Activated CD4-positive, alpha-beta T cell treated with anti-CD3 and anti-CD28 coated beads, Interleukin-2, amount 50 U/mL, for 48 hours (primary cell): ENCODE measurements around the gene NPTN.
"Not testable (repeated sequence)": the region's sequence is repeated elsewhere in the genome, so short reads cannot be mapped to it uniquely, and the experiment has no call there.

Source experiments
- DNase-seq, 2 experiments: peaks; one replicate each; pipeline ENCODE4 v3.0.0-alpha.2; 2020

Gene NPTN

DNA sequence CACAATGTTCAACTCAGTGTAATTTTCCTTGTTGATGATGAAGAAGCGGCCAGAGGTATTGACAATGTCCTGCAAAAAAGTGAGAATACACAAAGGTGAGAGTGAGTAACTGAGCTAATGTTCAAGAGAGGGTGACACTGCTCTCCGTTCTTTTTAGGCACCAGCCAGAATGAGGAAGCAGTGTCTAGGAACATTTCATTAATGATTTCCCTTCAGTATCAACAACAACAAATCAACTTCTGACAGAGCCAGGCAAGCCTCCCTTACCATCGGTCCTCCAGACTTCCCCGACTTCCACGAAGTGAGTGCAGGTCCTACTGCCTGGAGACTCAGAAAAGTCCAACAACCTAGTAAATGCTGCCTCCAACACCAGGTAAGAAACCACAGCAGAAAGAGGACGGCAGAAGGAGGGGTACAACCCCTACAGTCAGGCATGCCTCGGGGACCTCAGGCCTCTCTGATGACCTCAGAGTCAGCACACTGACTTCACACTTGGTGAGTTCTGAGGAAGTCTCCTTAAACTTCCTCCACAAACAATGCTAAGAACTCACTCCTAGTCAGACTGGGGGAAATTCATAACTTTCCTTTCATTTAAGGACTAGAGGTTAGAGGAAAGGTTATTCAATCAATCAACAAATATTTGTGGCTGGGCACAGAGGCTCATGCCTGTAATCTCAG lies 62.7 kb downstream of the NPTN start:
- peak in 1 of 2 experiments; percentile 20 for DNase-seq

DNA sequence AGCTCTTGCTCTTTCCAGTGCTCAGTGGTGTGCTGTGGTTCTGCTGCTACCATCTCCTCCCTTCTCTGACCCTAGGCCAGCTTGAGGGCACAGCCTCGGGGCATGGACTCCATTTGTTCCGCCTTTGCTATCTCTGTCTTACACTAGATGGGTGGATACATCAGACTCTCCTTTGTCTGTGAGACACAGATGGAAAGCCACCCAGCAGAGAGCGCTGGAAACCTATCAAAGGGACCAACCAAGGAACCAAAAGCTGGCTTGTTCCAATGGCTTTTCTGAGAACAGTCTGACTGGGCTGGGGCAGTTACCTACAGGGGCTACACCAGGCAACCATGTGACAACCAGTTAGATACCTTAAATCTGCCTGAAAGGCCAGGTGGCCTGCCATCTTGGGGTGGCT lies 63.8 kb downstream of the NPTN start:
- DNase-seq = no peak

DNA sequence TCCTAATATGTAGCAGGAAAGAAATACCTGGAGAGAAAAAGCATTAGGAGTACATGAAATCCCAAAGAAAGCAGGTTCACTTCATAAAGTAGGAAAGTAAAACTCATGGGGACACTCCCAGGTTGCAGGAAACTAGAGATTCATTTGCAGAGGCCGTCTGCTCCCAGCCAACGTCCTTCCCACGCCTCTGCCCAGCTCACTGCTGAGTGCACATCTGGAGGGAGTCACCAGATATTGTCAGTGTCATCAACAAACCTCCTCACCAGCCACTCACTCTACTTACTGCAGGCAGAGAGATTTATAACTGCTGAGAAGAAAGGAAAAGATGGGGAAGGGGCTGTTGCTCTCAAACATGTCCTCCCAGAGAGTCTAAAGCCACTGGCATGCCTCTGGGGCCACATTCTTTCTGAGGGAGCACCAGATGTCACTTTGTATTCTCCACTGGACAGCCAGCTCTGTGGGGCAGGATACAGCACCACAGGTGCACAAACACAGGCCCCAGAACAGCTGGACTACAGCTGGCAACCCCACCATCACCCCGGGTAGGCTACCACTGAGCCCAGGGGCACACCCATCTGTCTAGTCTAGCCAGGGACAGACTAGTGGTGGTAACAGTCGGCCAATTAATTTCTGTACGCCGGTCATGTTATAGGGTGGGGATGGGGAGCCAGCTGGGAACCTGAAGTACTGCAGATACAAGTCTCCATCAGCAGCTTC lies 64.5 kb downstream of the NPTN start:
- no peak for DNase-seq

DNA sequence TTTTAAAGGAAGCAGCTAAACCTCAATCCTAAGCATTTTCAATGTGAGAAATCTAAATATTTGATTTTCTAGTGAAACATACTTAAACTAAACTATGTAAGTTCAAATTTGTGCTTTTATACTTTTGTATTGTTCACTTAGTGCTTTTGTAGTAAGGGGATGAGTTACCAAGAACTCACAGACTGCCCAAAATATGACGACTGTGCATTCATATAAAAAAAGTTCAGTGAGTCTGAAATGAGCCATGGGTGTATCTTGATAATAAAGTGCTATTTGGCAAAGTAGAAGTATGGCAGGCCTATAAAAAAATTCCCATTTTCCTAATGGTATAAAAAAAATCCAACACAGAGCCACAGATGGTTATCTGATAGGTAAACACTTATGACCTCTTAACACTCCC lies 66.2 kb downstream of the NPTN start:
- DNase-seq = no peak

DNA sequence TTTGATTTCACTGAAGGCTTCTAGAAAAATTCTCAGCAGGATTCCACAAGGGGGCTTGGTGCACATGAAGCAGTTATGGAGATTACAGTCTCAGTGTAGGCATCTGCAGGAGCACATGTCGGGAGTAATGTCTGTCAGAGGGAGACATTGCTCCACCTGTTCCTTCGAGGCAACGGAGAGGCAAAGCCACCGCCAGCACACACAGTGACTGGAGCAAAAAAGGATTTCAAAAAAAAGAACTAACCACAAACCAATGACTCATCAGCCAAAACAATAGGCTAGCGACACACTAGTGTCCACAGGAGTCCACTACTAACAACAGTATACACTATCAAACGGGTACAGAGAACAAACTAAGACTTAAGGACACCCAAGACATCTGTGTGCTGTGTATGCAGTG lies 68.9 kb downstream of the NPTN start:
- no peak for DNase-seq

DNA sequence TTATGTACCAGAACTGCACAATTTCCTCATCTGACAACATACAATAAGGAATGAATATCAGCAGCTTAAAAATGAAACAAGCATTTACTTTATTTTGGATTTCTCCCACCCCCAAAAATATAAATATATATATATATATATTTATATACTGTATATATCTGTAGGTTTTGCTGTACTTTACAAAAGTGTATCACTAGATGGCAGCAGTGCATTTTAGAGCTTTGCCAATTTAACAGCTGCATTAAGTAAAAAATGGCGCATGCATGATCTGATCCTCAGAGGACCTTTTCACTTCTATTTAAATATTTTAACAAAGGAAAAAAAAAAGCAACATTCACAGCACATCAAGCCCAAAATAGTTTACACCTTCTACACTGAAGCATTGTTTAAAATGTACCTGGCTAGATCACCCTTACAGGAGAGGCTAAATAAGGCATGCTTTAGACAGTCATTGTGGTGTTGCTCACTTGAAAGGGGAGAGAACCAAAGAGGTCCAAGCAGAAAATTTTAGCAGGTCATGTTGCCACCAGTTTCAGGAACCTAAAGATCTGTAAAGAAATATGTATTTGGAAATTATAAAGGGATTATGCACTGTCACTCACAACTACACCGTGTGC lies 72.6 kb downstream of the NPTN start:
- no peak for DNase-seq

DNA sequence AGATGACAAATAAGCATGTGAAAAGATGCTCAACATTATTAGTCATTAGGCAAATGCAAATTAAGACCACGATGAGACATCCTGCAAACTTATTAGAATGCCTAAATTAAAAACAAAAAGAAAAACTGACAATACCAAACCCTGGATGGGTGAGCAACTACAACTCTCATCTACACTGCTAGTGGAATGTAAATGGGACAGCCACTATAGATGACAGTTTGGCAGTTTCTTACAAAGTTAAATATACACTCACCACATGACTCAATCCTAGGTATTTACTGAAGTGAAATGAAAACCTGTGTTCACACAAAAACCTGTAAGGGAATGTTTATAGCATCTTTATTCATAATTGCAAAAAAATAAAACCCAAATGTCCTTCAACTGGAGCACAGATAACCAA lies 74.7 kb downstream of the NPTN start:
- no peak for DNase-seq

DNA sequence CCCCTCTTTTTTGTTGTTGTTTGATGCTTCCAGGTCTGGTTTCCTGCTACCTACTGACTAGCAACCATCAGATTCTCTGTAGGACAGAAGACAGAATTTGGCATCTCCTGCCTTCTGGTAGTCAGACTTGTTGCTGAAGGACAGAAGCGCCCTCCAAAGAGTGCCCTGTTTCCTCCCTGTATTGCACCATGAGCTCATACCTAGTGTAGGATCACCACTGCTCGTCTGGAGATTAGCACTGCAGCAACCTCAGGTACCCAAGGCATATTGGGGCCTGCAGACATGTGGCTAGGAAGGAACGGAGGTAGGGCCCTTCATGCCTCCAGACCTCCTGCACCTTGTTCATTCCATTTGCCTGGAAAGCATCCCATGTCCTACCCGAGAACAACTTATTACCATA lies 78.1 kb downstream of the NPTN start:
- no peak for DNase-seq

DNA sequence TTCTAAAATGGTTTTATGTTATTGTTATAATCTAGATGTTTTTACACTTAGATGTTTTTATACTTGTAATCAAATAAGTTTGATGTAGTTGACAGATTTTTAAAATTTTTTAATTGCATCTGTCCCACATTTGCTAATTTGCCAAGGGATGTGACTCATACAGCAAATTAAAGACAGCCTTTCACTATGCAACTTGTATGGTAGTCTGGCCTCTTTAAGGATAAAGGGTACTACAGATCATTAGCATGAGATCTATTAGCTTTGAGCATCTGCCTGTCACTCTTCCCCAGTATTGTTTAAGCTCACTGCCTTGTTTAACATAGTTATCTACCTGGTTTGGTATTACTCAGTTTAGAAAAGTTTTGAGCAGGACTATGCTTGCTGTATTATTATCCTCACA lies 83.0 kb downstream of the NPTN start:
- DNase-seq = no peak

DNA sequence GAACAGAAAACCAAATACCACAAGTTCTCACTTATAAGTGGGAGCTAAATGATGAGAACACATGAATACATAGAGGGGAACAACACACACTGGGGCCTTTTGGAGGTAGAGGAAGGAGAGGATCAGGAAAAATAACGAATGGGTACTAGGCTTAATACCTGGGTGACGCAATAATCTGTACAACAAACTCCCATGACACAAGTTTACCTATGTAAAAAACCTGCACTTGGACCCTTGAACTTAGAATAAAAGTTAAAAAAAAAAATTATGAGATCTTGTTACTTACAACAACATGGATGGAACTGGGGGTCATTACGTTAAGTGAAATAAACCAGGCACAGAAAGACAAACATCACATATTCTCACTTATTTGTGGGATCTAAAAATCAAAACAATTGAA lies 84.3 kb downstream of the NPTN start:
- not testable (repeated sequence) for DNase-seq

DNA sequence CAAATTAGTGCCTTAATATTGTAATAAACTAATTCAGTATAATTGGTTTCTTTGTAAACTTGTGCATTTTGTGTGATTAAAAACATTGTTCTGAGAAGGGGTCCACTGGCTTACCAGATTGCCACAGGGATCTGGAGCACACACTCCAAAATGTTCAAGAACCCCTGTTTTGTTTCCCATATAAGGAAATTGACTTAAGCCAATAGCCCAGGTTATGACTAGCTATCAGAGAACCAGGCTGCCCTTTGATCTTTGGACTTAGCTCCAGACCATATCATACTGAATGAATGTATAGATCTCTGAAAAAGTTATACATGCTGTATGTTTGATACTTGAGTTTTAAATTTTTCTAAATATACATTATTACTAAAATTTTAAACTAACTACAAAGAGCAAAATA lies 91.7 kb downstream of the NPTN start:
- DNase-seq = no peak

DNA sequence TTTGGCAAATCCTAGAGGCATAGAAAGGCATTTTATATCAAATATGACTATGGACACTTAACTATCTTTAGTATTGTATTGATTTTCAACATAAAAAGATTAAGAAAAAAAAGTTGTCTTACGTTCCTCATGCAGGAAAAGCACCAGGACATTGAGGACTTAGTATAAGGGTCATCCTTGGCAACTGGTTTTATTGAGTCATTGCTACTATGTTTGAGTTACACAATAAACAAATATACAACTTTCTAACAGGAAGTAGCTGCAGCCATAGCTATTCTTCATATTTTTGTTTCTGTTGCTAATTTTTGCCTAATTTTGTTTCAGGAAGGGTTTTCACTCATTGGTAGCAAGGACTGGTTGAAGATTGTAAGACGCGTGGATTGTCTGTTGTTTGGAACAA lies 93.0 kb downstream of the NPTN start:
- no peak for DNase-seq

DNA sequence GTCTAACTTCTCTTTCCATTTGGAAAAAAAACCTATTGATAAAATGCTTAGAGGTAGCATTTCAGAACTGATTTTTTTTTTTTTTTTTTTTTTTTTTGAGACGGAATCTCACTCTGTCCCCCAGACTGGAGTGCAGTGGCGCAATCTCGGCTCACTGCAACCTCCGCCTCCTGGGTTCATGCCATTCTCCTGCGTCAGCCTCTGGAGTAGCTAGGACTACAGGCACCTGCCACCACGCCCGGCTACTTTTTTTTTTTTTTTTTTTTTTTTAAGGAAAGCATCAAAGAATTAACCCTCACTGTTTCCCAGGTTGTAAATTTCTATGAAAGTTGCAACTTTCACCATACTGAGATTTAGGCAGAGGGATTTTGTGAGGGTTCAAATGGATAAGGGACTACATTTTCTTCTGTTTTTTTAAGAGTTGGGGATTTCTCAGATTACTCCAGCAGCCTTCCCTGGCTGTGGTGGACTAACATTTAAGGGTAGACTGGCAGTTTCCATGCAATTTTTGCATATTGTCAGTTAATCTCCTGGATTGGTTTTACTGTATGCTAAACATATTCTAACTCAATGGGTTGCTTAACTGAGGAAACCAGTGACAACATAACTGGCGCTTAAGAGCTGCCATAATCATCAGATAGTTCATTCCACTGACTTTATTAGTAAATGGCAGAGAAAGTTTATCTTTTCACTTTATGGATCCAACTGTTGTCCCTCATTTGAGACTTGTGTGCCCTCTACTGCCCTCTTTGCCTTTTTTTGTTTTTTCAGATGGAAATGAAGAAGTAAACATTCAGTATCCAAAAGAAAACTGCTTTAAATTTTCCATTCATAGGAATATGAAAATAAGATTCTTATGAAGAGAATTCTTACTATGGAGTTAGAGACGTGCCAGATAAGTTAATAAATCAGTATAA lies 93.7 kb downstream of the NPTN start:
- DNase-seq = no peak

DNA sequence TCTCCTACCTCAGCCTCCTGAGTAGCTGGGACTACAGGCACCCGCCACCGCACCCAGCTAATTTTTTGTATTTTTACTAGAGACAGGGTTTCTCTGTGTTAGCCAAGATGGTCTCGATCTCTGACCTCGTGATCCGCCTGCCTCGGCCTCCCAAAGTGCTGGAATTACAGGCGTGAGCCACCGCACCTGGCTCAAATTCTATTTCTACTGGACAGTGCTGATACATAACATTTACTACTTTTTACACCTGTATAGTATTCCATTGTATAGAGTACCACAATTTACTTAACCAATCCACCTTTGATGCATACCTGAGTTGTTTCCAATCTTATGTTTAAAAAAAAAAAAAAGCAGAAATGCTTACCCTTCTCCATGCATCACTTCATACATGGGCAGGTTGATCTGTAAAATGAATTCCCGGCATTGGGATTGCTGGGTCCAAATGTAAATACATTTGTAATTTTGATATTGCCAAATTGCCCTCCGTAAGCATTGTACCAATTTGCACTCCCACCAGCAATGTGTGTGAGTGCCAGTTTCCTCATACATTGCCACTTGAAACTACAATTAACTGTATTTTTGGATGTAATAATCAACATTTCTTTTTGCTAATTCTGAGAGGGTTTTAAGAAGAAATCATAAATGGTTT lies 94.5 kb downstream of the NPTN start:
- DNase-seq = no peak

DNA sequence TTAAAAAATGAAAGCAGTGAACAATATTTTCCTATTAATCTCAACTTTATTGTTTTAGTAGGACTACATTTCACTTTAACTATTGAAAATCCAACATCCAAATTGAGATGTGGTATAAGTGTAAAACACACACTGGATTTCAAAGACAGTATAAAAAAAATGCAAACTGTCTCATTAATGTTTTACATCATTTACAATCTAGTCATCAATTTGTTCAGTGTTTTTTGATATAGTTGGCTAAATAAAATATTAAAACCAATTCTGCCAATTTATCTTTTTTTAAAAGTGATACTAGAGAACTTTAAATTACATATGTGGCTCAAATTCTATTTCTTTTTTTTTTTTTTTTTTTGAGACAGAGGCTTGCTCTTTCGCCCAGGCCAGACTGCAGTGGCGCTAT lies 95.1 kb downstream of the NPTN start:
- DNase-seq = no peak

DNA sequence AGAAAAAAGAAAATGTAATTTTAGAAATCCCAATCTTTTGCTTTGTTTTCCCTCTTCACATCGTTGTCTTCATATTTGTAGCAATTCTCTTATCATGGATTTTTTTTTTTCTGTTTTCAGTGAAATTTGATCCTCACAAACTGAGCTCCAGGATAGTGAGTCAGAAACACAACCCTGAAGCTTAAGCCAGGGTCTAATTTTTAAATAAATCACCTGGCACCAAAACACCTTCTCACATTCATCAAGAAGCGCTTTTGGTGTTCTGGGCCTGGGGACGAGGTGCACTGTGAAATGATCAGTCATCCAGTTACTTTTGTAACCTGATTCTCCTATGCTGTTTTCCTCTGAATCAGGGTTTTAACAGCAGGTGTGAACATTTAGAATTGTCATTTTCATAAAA lies 102.5 kb downstream of the NPTN start:
- DNase-seq = no peak

DNA sequence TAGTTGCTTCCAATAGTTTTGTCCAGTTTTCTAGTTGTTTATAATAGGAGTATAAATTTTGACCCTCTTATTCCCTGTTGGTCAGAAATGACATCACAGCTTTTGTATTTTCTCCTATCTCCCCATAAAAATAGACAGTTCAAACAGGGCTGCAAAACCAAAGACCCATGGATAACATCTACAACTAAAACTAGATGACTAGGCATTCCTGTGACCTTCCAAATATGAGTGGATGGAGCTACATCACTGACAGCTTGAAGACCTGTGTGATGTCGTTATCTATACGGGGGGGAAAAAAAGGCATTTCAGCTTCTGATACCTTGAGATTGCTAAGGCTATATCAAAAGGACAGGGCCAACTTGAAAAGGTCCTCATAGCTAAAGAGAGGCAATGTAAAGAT lies 105.6 kb downstream of the NPTN start:
- no peak for DNase-seq

DNA sequence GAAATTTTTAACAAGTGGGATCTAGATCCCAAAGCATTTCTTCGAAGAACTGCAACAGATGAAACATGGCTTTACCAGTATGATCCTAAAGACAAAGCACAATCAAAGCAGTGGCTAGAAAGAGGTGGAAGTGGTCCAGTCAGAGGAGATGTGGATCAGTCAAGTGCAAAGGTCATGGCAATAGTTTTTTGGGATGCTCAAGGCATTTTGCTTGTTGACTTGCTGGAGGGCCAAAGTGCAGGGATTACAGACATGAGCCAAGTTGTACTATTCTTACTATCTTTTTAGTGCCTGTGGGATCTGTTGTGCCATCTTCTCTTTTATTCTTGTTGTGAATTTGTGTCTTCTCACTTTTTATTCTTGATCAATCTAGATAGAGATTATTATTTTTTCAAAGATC lies 108.3 kb downstream of the NPTN start:
- no peak for DNase-seq

DNA sequence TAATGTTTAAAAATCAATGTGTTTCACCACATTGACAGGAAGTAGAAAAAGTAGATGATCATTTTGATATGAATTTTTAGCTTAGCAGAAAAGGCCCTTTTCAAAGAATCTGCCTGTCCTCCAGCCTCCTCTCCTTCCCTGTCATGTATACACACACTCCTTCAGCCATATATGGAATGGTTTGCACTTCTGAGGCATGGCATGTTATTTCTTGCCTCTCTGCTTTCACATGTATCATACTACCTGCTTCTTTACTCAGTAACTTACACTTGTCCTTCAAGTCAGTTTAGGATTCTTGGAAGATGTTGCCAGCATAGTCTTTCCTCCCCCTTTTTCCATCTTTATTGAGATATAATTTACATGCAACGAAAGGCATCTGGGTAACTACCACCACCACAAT lies 111.2 kb downstream of the NPTN start:
- no peak for DNase-seq

DNA sequence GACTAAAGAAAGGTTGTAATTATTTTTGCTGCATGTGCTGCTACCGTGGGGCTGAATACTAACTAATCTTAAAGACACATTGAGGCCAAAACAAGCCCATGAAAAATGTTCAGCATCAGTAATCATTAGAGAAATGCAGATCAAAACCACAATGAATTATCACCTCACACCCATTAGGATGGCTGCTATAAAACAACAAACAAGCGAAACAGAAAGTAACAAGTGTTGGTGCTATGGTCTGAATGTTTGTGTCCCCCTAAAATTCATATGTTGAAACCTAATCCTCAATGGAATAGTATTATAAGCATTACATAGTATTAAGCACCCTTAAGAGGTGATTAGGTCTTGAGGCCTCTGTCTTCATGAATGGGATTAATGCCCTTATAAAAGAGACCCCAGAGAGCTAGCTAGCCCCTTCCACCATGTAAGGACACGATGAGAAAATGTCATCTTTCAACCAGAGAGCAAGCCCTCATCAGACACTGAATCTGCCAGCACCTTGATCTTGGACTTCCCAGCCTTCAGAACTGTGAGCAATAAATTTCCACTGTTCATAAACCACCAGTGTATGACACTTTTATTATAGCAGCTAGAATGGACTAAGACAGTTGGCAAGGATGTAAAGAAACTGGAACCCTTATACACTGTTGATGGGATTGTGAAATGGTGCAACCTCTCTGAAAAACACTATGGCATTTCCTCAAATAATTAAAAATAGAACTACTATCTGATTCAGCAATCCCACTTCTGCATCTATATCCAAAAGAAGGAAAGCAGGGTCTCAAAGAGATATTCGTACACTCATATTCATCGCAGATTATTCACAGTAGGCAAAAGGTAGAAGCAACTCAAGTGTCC lies 114.1 kb downstream of the NPTN start:
- DNase-seq = no peak

DNA sequence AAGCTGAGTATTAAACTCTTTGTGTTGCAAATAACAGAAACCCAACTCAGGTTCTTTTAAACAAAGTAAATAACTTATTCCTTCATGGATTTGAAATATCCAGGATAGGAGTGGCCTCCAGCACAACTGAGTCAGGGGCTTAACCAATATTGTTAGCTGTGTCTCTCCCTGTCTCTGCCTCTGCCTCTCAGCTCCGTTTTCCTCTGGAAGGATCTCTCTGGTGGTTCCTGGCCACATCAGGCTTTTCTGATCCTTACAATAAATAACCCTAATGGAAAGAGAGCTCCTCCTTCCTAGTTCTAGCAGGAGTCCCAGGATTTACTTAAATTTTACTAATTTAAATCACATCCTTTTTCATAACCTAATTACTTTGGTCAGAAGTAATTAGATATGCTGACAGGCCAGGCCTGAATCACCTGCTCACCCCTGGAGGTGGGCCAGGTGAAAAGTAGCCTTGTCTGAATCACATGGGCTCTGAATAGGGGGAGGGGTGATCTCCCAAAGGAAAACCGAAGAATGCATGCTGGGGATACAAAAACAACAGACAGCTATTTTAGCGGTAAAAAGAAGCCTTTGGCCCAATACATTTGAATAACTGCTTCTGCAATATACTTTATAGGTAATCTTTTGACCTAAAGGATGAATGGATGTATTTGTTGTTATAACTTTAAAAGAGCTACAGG lies 114.9 kb downstream of the NPTN start:
- no peak for DNase-seq
